H1 (cell line): ENCODE results near the gene CNOT6. TPM values are rescaled to one million over a fixed set of nuclear protein-coding genes. Genes with fewer than 3 reads are reported as not detected.

Experiments
- CTCF ChIA-PET: fragments of 300-600 bp; sonication (Branson Sonifier 250); formaldehyde crosslinking; loops from one replicate; lab custom pipeline; 2021; ENCODE audit not compliant: partially characterized antibody; lab: Charles Lee
- POLR2A ChIA-PET: fragments of 300-600 bp; sonication (Branson Sonifier 250); formaldehyde crosslinking; loops from one replicate; lab custom pipeline; 2021; ENCODE audit warnings: inconsistent platforms; ENCODE audit not compliant: partially characterized antibody; lab: Charles Lee
- DNase-seq, 2 experiments: peaks; one replicate each; pipeline versions ENCODE4 v3.0.0 to v3.0.0-alpha.2; 2010 to 2022; ENCODE audit warnings: low spot score in 2 of 2, low read depth in 1 of 2, mixed read lengths in 1 of 2
- FAIRE-seq: peaks from 2 replicates; lab custom pipeline; 2011; peaks lifted over from hg19 to GRCh38; lab: Jason Lieb, UNC
- H2AFZ ChIP-seq: 2 replicates; pipeline ENCODE4 v1.8.1; 2012; ENCODE audit warnings: low read length, inconsistent platforms
- H2AK5ac ChIP-seq: 2 replicates; pipeline ENCODE4 v1.6.1; 2013; ENCODE audit warnings: low read depth, low read length
- H2BK120ac ChIP-seq: replicated peaks from 2 replicates; pipeline ENCODE3; 2013; ENCODE audit warnings: low read depth, low read length, inconsistent platforms
- H2BK12ac ChIP-seq: 2 replicates; pipeline ENCODE4 v1.6.1; 2013; ENCODE audit warnings: low read depth, low read length
- H2BK15ac ChIP-seq: 2 replicates; pipeline ENCODE4 v1.6.1; 2013; ENCODE audit warnings: low read length
- H2BK20ac ChIP-seq: 2 replicates; pipeline ENCODE4 v1.6.1; 2013; ENCODE audit warnings: low read length
- H2BK5ac ChIP-seq: 2 replicates; pipeline ENCODE4 v1.6.1; 2013; ENCODE audit warnings: low read depth, low read length
- H3K14ac ChIP-seq: 2 replicates; pipeline ENCODE4 v1.6.1; 2013; ENCODE audit warnings: inconsistent platforms; ENCODE audit not compliant: insufficient read length
- H3K18ac ChIP-seq: 2 replicates; pipeline ENCODE4 v1.6.1; 2013; ENCODE audit warnings: low read length; ENCODE audit errors: extremely low read depth
- H3K23ac ChIP-seq: 2 replicates; pipeline ENCODE4 v1.6.1; 2013; ENCODE audit warnings: inconsistent platforms; ENCODE audit not compliant: insufficient read length
- H3K23me2 ChIP-seq: 2 replicates; pipeline ENCODE4 v1.6.1; 2013; ENCODE audit warnings: low read depth, low read length
- H3K27ac ChIP-seq: 2 replicates; pipeline ENCODE4 v1.6.1; 2011; ENCODE audit warnings: low read depth, low read length, inconsistent platforms
- H3K27me3 ChIP-seq, 4 experiments: replicated peaks in 1 of 4; 1 replicate in 1 of 4; 2 replicates in 3 of 4; pipeline versions ENCODE4 v1.6.1 to v1.8.1; 2011 to 2013; ENCODE audit warnings: low read length in 3 of 4, mild to moderate bottlenecking in 3 of 4, inconsistent platforms in 2 of 4, mixed read lengths in 2 of 4, moderate library complexity in 1 of 4; ENCODE audit not compliant: control insufficient read depth in 3 of 4, insufficient read depth in 3 of 4; ENCODE audit errors: extremely low read depth in 1 of 4
- H3K36me3 ChIP-seq, 4 experiments: 2 replicates each; pipeline versions ENCODE4 v1.6.1 to v1.8.1; 2011 to 2013; ENCODE audit warnings: mild to moderate bottlenecking in 4 of 4, low read length in 3 of 4, moderate library complexity in 2 of 4, control low read depth in 1 of 4, inconsistent platforms in 1 of 4; ENCODE audit not compliant: insufficient read depth in 4 of 4, control insufficient read depth in 2 of 4
- H3K4ac ChIP-seq: replicated peaks from 2 replicates; pipeline ENCODE3; 2013; ENCODE audit warnings: low read length, low read depth, mixed read lengths, inconsistent platforms; ENCODE audit not compliant: insufficient read length
- H3K4me1 ChIP-seq, 4 experiments: replicated peaks in 1 of 4; 1 replicate in 1 of 4; 2 replicates in 3 of 4; pipeline versions ENCODE4 v1.6.1 to v1.8.1; 2011 to 2013; ENCODE audit warnings: low read length in 3 of 4, inconsistent platforms in 2 of 4, mixed read lengths in 1 of 4; ENCODE audit not compliant: insufficient read depth in 4 of 4, control insufficient read depth in 3 of 4
- H3K4me2 ChIP-seq, 2 experiments: 2 replicates each; pipeline versions ENCODE4 v1.6.1 to v1.8.1; 2011 to 2013; ENCODE audit warnings: low read depth in 2 of 2, low read length in 2 of 2, control low read depth in 1 of 2, inconsistent platforms in 1 of 2, mild to moderate bottlenecking in 1 of 2; ENCODE audit not compliant: insufficient read depth in 1 of 2
- H3K4me3 ChIP-seq, 4 experiments: fragments of 200-600, 300-600 bp in 1 of 4; sonication (generic), shearing (Covaris generic), sonication (Bioruptor Twin) in 1 of 4; 2 replicates each; pipeline versions ENCODE4 v1.5.1 to v1.8.1; 2011 to 2016; ENCODE audit warnings: low read length in 4 of 4, low read depth in 3 of 4, control low read depth in 2 of 4, inconsistent platforms in 2 of 4, mild to moderate bottlenecking in 2 of 4, mixed read lengths in 1 of 4, moderate library complexity in 1 of 4; ENCODE audit not compliant: insufficient read depth in 2 of 4; ENCODE audit errors: extremely low read depth in 1 of 4
- H3K56ac ChIP-seq: replicated peaks from 2 replicates; pipeline ENCODE3; 2013; ENCODE audit warnings: low read depth, mild to moderate bottlenecking, mixed read lengths, low read length, inconsistent platforms; ENCODE audit not compliant: insufficient read length
- H3K79me1 ChIP-seq: 2 replicates; pipeline ENCODE4 v1.6.1; 2013; ENCODE audit warnings: low read depth, low read length, control low read depth
- H3K79me2 ChIP-seq, 2 experiments: 2 replicates each; pipeline versions ENCODE4 v1.6.1 to v1.8.1; 2012 to 2013; ENCODE audit warnings: low read length in 2 of 2, mild to moderate bottlenecking in 2 of 2, inconsistent platforms in 1 of 2; ENCODE audit not compliant: insufficient read depth in 2 of 2, control insufficient read depth in 1 of 2
- H3K9ac ChIP-seq, 4 experiments: replicated peaks in 1 of 4; 1 replicate in 1 of 4; 2 replicates in 3 of 4; pipeline versions ENCODE4 v1.6.1 to v1.8.1; 2011 to 2013; ENCODE audit warnings: low read depth in 3 of 4, low read length in 3 of 4, control low read depth in 2 of 4, mild to moderate bottlenecking in 2 of 4, moderate library complexity in 2 of 4, inconsistent platforms in 1 of 4; ENCODE audit errors: extremely low read depth in 1 of 4
- H3K9me3 ChIP-seq, 2 experiments: 2 replicates each; pipeline versions ENCODE4 v1.6.1 to v1.8.1; 2012 to 2013; ENCODE audit warnings: mild to moderate bottlenecking in 2 of 2, moderate library complexity in 2 of 2, control low read depth in 1 of 2, inconsistent platforms in 1 of 2, low read depth in 1 of 2, low read length in 1 of 2, mixed read lengths in 1 of 2; ENCODE audit not compliant: insufficient read depth in 2 of 2
- H4K20me1 ChIP-seq, 2 experiments: replicated peaks in 1 of 2; 2 replicates each; pipeline versions ENCODE3 to v1.8.1; 2011 to 2013; ENCODE audit warnings: inconsistent platforms in 2 of 2, low read length in 2 of 2, mild to moderate bottlenecking in 1 of 2; ENCODE audit not compliant: insufficient read depth in 2 of 2, control insufficient read depth in 1 of 2
- H4K5ac ChIP-seq: 2 replicates; pipeline ENCODE4 v1.6.1; 2013; ENCODE audit warnings: low read length, low read depth, mixed read lengths, inconsistent platforms; ENCODE audit not compliant: insufficient read length
- H4K8ac ChIP-seq: 2 replicates; pipeline ENCODE4 v1.8.0; 2013; ENCODE audit warnings: mild to moderate bottlenecking, moderate library complexity, low read length, inconsistent platforms; ENCODE audit not compliant: insufficient read depth; ENCODE audit errors: extremely low read depth
- H4K91ac ChIP-seq: replicated peaks from 2 replicates; pipeline ENCODE3; 2013; ENCODE audit warnings: low read length, mixed read lengths, inconsistent platforms; ENCODE audit not compliant: insufficient read length
- BCL11A ChIP-seq, 2 experiments: IDR thresholded peaks; one replicate each; pipeline ENCODE4 v1.6.1; 2011; ENCODE audit warnings: low read depth in 2 of 2, low read length in 2 of 2, mild to moderate bottlenecking in 2 of 2
- CBX5 ChIP-seq: fragments of 300-800, 300-1000 bp; sonication (generic); IDR thresholded peaks from 2 replicates; pipeline ENCODE4 v1.7.1; 2016; ENCODE audit warnings: antibody characterized with exemption, low read length, low read depth
- CEBPB ChIP-seq: IDR thresholded peaks from 2 replicates; pipeline ENCODE4 v1.6.1; 2012; ENCODE audit warnings: low read depth, low read length
- CREB1 ChIP-seq: IDR thresholded peaks from 2 replicates; pipeline ENCODE4 v1.6.1; 2012; ENCODE audit warnings: inconsistent platforms
- EP300 ChIP-seq, 2 experiments: IDR thresholded peaks; 1 replicate in 1 of 2; 2 replicates in 1 of 2; pipeline ENCODE4 v1.6.1; 2011 to 2012; ENCODE audit warnings: low read depth in 2 of 2, low read length in 2 of 2, mild to moderate bottlenecking in 2 of 2, borderline replicate concordance in 1 of 2, inconsistent platforms in 1 of 2, moderate library complexity in 1 of 2
- EZH2 ChIP-seq: fragments of 200-600 bp; sonication (generic); IDR thresholded peaks from 2 replicates; pipeline ENCODE4 v1.7.1; 2012; ENCODE audit warnings: low read depth, mild to moderate bottlenecking, moderate library complexity, low read length, inconsistent platforms; ENCODE audit not compliant: severe bottlenecking
- KDM5A ChIP-seq: fragments of 200-600 bp; IDR thresholded peaks from 2 replicates; pipeline ENCODE4 v1.7.1; 2012; ENCODE audit warnings: mild to moderate bottlenecking, low read length, inconsistent platforms, mixed read lengths
- NANOG ChIP-seq: IDR thresholded peaks from 2 replicates; pipeline ENCODE4 v1.6.1; 2011; ENCODE audit warnings: low read length, low read depth, mild to moderate bottlenecking, inconsistent platforms; ENCODE audit not compliant: insufficient read depth, poor library complexity, severe bottlenecking
- RAD21 ChIP-seq, 2 experiments: IDR thresholded peaks in 1 of 2; conservative IDR thresholded peaks in 1 of 2; 2 replicates each; pipeline ENCODE4 v1.6.1; 2011; ENCODE audit warnings: low read depth in 2 of 2, low read length in 2 of 2, improper control_type of control experiment in 1 of 2, inconsistent platforms in 1 of 2, mild to moderate bottlenecking in 1 of 2, moderate library complexity in 1 of 2
- SIX5 ChIP-seq: IDR thresholded peaks from 2 replicates; pipeline ENCODE4 v1.6.1; 2011; ENCODE audit warnings: mild to moderate bottlenecking, low read depth, low read length
- SUZ12 ChIP-seq: fragments of 200-600 bp; sonication (generic); IDR thresholded peaks from 2 replicates; pipeline ENCODE4 v1.6.1; 2012; ENCODE audit warnings: mild to moderate bottlenecking, inconsistent platforms, low read length, moderate library complexity, mixed read lengths
- TBP ChIP-seq: IDR thresholded peaks from 2 replicates; pipeline ENCODE4 v1.6.1; 2011; ENCODE audit warnings: low read depth, low read length, improper control_type of control experiment
- TCF12 ChIP-seq: IDR thresholded peaks from 2 replicates; pipeline ENCODE4 v1.6.1; 2011; ENCODE audit warnings: low read depth, mild to moderate bottlenecking, low read length
- TEAD4 ChIP-seq: IDR thresholded peaks from 2 replicates; pipeline ENCODE4 v1.6.1; 2012; ENCODE audit warnings: low read depth, low read length, inconsistent platforms, mixed read lengths
- ZNF274 ChIP-seq: IDR thresholded peaks from 2 replicates; pipeline ENCODE4 v1.7.0; 2012; ENCODE audit warnings: low read length, borderline replicate concordance; ENCODE audit errors: extremely low read depth
- WGBS, 2 experiments: shearing (Covaris generic) in 1 of 2; methylation state at CpG; one replicate each; pipeline versions ENCODE4 v1.1.6 to v1.1.7; 2013 to 2015; ENCODE audit warnings: low lambda C conversion rate in 2 of 2, mixed read lengths in 2 of 2, inconsistent platforms in 1 of 2, low coverage in 1 of 2, missing lambda C conversion rate in 1 of 2; ENCODE audit not compliant: insufficient replicate concordance in 2 of 2, insufficient coverage in 1 of 2, insufficient read length in 1 of 2; ENCODE audit errors: extremely low coverage in 1 of 2, missing lambda C conversion rate in 1 of 2; 5-methylcytosine and 5-hydroxymethylcytosine counted together
- polyA plus RNA-seq, 7 experiments: library from polyadenylated mRNA; depleted of rRNA in 3 of 7; stranded (reverse) in 5 of 7; unstranded in 2 of 7; fragments of >200 nt in 5 of 7; fragments of 200-250 nt in 2 of 7; gene quantifications; 1 replicate in 5 of 7; 2 replicates in 1 of 7; 4 replicates in 1 of 7; pipeline versions ENCODE4 v1.2.1 to v1.2.3, GENCODE V29; 2011 to 2013; ENCODE audit warnings: missing spikeins in 2 of 7, mixed read lengths in 2 of 7
- total RNA-seq: library from RNA; stranded (reverse); fragmentation: NEBNext Ultra II Directional; extraction: Animal tissue kit (Norgen Biotek cat#: 25700); gene quantifications from 2 replicates; pipeline ENCODE4 v1.2.1, GENCODE V29; 2021

CNOT6 gene
- total and polyA plus RNA-seq, 2 of the 8 experiments (the other 6 are each of a cell fraction or from before 2014, with no cell fraction given), result 10.7 to 45.4 TPM

DNA sequence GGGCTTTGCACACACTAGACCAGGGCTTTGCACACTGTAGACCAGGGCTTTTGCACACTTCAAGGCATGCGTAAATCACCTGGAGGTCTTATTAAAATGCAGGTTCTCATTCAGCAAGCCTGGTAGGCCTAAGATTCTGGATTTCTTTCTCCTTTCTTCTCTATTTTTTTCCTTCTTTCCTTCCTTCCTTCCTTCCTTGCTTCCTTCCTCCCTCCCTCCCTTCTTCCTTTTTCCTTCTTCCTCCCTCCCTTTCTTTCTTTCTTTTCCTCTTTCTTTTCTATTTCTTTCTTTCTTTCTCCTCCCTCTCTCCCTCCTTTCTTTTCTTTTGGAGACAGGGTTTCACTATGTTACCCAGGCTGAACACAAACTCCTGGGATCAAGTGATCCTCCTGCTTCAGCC lies 24.3 kb upstream of the CNOT6 start:
- H3K36me3 ChIP-seq, result no peaks in the 10 kb centered on the region
- ChIA-PET CTCF (interaction anchor here (0.6 to 8.9 kb wide), 18 partner anchors 10 to 343 kb away, joined by 3 to 88 read pairs (median 8); partner anchors contain the start of gene MAPK9), POLR2A (no interaction called here)
- no peak overlapping the region for H3K9ac ChIP-seq
- H4K5ac ChIP-seq, result no peak overlapping the region
- no peak overlapping the region for H2BK120ac ChIP-seq
- H2BK20ac ChIP-seq, result no peak overlapping the region
- H3K23me2 ChIP-seq, result 0 out of 2 replicates have a peak, but pooled peaks cover 2% of the 10 kb centered on the region
- H3K79me2 ChIP-seq, result no peaks in the 10 kb centered on the region
- no peak overlapping the region for H2AK5ac ChIP-seq
- H3K4me3 ChIP-seq, result no peak overlapping the region
- WGBS, 2 experiments, result 100% methylated on average over 1 of the region's 1 CpG; no CpG with 5 or more reads in 1 of the 2 experiments
- H3K18ac ChIP-seq, result no peak overlapping the region
- H3K23ac ChIP-seq, result no peak overlapping the region
- H3K79me1 ChIP-seq, result no peaks in the 10 kb centered on the region
- H3K27me3 ChIP-seq, result no peaks in the 10 kb centered on the region; a peak in 1 of 7 replicates
- no peak overlapping the region for H3K27ac ChIP-seq
- no peak overlapping the region for H2BK12ac ChIP-seq
- H3K9me3 ChIP-seq, result 0 out of 4 replicates have a peak, but pooled peaks cover 0 to 5% of the 10 kb centered on the region in 2 experiments
- H2BK15ac ChIP-seq, result no peak overlapping the region
- H2BK5ac ChIP-seq, result no peak overlapping the region
- no peak overlapping the region for H4K91ac ChIP-seq
- no peaks in the 10 kb centered on the region for H3K4me1 ChIP-seq
- H4K20me1 ChIP-seq, result no peaks in the 10 kb centered on the region
- H3K56ac ChIP-seq, result no peak overlapping the region
- no peak overlapping the region for H3K4ac ChIP-seq
- H4K8ac ChIP-seq, result no peak overlapping the region
- TF ChIP-seq CEBPB (no peak), EP300 (IDR thresholded peaks at IDR 0.05; ENCODE audit: borderline replicate concordance in 1 of 2, low read depth in 2 of 2, low read length in 2 of 2) (no peak), SIX5 (no peak), TEAD4 (no peak), RAD21 (IDR thresholded peaks at IDR 0.05 in 1 of 2, conservative IDR thresholded peaks at IDR 0.05 in 1 of 2; ENCODE audit: low read depth in 2 of 2, low read length in 2 of 2) (no peak), SUZ12 (no peak), EZH2 (no peak), KDM5A (no peak), TCF12 (no peak), NANOG (no peak), CBX5 (no peak), BCL11A (IDR thresholded peaks at IDR 0.05; ENCODE audit: low read depth in 2 of 2, low read length in 2 of 2) (no peak), ZNF274 (no peak), TBP (no peak), CREB1 (no peak)
- FAIRE-seq, result no peak
- H3K4me2 ChIP-seq, result no peak overlapping the region
- no peak overlapping the region for H3K14ac ChIP-seq
- no peak overlapping the region for H2AFZ ChIP-seq
- DNase-seq, result no peak
